NCI-H446 (cell line): Measurements from ENCODE around the gene SLC7A7.
"Not testable (repeated sequence)": the region's sequence is repeated elsewhere in the genome, so short reads cannot be mapped to it uniquely, and the experiment has no call there.

Source experiments
- DNase-seq, 2 experiments: peaks; one replicate each; lab custom pipeline; 2025; lab: John Stamatoyannopoulos, UW

The SLC7A7 gene

DNA sequence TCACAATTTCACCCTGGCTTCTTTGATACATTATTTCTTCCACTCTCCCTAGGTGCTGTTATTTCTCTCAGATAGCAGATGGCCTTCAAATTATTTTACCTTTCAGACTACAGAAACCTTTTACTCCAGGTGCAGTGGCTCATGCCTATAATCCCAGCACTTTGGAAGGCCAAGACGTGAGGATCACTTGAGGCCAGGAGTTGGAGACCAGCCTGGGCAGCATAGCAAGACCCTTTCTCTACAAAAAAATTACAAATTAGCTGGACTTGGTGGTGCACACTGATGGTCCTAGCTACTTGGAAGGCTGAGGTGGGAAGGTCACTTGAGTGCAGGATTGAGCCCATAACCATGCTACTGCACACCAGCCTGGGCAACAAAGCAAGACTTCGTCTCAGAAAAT is 23.1 kb downstream of the SLC7A7 start:
- DNase-seq: no peak

DNA sequence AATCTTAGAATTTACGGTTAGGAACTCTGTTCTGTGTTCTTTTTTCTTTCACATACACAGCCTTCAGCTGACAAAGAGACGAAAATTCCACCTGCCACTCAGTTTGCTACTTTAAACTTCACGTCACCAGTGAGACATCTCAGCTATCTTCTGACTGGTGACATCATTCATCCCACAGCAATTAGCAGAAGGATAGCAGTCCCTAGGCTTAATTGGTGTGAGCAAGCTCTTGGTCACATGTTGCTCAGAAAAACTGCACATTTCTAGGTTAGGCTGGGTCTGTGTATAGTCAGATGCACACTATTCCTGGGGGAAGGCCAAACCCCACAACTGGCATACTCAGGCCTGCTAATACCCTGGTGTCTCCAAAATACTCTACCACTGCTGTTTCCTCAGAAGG is 23.9 kb downstream of the SLC7A7 start:
- no peak for DNase-seq

DNA sequence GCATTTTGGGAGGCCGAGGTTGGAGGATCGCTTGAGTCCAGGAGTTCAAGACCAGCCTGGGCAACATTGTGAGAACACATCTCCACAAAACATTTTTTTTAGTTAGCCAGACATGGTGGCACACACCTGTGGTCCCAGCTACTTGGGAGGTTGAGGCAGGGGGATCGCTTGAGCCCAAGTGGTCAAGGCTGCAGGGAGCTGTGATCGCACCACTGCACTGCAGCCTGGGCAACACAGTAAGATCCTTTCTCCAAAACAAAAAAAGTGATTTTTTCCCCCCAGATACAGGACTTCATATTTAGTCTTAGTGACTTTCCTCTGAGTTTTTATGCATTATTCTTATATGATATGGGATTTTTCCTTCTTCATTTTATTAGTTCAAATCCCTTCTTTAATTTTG is 28.6 kb downstream of the SLC7A7 start:
- DNase-seq: no peak

DNA sequence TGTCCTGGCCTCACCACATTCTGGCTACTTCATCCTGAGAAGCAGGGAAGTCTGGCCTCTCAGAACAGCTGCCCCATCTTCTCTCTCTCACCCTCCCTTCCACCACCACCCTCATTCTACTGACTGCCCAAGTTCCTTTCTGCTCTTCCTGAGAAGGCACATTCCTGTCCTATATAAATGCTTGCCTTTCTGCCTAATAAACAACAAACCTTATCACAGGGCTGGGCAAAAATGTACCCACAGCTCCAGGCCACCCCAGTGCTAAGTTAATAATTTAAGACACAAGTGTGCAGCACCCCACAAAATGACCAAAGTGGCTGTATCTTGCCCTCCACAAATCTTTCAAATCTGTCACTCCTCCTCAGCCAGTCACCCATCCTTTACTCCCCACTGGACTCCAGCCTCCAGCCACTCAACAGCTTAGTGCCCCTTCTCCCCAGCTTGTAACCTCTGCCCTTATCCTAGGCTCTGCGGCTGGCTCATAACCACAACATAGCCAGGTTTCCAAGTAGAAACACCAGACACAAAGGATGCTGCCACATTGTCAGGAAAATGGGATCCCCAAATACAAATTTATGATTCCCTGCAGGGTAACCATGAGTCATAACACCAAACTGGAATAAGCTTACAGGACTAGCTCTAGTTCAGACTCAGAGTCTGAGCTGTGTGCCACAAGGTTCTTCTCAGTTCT is 33.8 kb downstream of the SLC7A7 start:
- no peak for DNase-seq

DNA sequence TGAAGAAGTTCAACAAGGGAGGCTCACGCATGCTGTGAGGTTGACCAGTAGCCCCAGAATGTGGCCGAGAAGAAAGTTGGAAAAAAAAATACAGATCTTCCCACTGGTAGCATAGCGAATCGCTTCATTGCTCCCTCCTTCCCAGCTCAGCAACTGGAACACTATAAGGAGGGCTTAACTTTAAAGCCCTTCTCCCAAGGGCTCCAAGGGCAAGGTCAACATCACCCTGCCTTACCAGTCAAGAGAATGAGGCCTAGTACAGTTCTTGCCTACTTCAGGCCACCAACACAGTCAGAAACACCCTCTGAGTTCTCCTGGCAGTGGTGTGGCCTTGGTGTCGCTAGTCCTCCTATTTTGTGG is 34.3 kb downstream of the SLC7A7 start:
- DNase-seq: no peak

DNA sequence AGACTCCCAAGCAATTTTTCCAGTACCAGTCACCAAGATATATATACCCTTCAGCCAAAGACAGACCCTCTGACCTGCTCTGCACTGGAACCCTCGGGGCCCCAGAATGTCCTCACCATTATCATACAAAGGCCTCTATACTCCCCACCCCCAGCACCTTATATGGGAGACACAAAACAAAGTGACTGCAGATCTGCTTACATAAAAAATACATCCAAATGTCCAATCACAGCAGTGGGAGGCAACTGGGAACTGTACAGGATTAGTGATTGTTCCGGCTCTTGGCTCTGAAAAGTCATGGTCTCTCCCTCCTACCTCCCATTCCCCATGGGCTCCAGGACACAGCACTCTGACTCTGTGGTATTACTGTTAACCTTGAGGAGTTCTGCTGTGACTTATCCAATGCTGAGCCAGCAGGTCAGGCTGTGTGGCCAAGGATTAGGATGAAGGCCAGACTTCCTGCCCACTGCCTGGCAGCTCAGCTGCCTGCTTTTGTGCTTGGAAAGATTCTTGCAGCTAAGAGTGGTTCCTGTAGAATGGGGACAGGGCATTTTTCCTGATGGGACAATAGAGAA is 35.0 kb downstream of the SLC7A7 start:
- DNase-seq: no peak

DNA sequence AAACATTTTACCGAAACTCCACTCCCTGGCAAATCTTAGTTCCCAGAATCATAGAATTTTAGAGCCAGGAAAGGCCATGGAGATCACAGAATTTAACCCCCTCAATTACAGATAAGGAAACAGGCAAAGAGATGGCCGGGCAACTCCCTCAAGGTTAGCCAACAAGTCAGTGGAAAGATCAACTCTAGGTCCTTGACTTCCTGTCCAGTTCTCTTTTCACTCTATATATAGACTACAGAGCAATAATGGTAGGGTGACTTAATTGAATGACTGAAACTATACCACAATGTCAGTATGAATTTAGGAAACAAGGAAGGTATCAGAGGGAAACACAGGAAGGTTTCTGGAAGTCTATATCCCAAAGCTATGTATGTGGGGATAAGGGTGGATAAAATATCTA is 37.2 kb downstream of the SLC7A7 start:
- no peak for DNase-seq

DNA sequence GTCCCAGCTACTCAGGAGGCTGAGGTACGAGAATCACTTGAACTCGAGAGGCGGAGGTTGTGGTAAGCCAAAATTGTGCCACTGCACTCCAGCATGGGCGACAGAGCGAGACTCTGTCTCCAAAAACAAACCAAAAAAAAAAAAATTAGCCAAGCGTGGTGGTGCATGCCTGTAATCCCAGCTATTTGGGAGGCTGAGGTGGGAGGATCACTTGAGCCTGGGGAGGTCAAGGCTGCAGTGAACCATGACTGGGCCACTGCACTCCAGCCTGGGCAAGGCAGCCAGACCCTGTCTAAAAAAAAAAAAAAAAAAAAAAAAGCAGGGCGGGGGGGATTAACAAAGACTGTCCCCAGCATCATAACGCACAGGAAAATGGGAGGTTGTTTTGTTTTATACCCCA is 38.4 kb downstream of the SLC7A7 start:
- DNase-seq: not testable (repeated sequence)

DNA sequence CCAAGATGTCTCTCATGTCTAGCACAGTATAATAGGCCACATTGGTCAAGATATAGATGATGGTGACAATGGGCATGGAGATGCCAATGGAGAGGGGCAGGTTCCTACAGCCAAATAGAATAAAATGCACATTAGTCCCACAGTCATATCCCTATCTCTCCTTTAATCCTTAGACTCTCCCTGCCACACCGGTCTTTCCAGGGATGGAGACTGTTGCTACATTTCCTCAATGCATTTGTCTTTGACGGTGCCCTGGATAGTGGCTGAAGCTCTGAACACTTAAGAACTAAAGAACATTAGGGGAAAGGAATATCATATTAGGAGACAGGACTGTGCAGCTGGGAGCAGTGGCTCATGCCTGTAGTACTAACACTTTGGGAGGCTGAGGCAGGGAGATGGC is 39.0 kb downstream of the SLC7A7 start:
- DNase-seq: no peak

DNA sequence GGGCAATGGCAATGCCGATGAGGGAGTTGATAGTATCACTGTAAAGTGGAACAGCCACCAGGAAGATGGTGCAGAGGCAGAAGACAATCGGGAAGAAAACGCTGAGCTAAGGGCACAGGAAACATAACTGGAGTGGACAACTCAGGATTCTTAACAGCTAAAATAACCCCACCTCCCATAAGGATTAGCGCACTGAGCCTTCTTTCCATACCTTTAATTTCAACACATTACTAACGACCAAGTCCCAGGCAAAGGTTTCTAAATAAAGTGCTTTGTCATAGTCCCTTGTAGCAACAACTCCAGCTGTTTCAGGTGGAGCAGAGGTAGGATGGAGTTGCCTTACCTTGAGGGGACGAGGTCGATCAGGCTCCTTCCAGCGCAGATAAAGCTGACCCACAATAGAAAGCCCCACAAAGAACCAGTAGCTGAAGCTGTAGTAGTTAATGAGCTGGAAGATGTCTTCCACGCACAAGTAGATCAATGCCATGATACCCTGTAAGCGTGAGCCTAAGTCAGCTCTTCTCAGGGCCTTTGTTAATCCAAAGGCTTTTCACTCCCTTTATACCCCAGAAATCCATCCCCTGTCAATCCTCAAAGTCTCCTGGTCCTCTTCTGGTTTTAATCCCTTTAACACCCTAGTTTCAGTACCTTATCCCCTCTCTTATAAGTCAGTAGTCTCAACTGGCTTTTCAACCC is 41.1 kb downstream of the SLC7A7 start:
- no peak for DNase-seq

DNA sequence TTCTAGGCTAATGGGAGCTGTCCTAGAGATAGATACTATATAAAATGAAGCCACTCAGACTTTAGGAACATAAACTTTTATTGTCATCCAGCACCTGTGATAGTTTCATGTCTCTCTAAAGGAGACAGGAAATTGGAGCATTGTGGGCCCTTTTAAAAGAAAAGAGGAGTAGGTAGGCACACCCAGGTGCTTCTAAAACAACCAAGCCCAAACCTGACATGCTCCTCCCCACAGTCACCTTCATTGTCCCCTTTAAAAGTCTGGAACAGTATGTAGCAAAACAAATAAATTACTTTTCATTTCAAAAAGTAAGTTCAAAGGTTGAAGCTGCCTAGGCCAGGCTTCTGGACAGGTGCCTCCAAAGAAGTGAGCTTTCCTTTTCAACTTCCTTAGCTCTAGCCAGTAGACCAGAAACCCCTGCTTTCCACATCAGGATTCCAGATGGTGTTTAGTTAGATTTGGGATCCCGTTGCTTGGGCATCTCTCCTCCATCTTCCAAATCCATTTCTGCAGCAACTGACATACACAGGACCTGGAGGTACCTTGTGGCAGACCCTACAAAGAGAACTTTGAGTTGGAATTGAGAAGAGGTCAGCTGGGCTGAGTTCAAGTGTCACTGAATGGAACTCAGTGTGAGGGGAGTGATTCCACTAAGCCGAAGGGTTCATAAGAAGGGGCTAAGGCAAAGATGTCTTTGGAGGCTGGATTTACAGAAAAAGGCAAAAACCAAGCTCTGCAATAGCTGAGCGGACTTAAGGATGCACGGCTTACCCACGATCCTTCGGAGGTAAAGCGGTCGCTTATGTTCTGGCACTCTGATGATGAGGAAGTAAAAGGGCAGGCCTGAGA is 41.8 kb downstream of the SLC7A7 start:
- no peak for DNase-seq

DNA sequence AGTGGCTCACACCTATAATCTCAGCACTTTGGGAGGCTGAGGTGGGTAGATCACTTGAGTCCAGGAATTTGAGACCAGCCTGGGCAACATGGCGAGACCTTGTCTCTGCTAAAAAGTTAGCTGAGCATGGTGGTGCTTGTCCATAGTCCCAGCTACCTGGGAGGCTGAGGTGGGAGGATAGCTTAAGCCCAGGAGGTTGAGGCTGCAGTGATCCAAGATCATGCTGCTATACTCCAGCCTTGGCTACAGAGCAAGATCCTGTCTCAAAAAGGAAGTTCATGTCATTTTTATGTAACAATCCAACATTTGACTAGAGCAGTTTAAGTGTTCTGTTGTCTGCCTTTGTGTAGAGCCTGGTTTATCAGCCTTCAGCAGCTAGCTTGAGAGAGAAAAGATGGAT is 42.5 kb downstream of the SLC7A7 start:
- no peak for DNase-seq

DNA sequence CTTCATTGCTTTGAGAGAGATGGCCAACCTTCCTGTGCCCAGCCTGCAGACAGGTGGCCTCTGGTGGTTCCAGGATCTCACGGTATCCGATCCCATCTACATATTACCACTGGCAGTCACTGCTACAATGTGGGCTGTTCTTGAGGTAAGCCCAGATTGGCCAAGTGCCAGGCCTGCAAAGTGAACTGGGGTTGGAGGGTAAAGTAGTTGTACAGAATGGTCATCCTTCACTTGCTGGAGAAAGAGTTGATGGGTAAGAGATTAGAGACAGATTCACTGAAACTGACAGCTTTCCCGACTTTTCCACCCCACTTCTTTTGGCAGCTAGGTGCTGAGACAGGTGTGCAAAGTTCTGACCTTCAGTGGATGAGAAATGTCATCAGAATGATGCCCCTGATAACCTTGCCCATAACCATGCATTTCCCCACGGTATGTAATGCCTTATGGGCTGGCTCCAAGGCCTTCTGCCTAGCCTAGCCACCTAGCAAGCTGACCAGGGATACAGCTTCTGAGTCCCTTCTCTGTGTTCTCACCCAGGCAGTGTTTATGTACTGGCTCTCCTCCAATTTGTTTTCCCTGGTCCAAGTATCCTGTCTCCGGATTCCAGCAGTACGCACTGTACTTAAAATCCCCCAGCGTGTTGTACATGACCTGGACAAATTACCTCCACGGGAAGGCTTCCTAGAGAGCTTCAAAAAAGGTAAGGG is 44.6 kb downstream of the SLC7A7 start:
- DNase-seq: no peak

DNA sequence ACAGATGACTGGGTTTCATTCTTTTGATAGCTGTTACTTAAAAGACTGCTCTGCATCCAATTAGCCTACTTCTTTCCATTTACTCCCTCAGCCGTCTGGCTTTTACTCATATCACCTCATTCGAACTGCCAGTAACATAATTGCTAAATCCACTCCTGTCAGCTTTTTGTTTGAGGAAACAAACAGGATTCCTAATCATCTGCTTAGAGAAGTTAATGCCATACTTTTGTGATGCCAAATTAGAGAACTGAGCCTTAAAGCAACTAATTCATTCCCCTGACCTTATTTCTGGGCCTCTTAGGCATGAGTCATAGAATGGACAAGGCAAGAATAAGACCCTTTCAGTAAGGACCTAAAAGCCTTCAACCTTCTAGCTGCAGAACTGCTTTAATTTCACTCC is 45.9 kb downstream of the SLC7A7 start:
- DNase-seq: no peak

DNA sequence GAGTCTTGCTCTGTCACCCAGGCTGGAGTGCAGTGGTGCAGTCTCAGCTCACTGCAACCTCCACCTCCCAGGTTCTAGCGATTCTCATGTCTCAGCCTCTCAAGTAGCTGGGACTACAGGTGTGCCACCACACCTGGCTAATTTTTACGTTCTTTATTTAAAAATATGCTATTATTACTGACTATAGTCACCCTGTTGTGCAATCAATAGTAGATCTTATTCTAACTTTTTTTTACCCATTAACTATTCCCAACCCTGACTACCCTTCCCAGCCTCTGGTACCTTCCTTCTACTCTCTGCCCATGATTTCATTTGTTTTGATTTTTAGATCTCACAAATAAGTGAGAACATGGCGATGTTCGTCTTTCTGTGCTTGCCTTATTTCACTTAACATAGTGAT is 46.3 kb downstream of the SLC7A7 start:
- no peak for DNase-seq

DNA sequence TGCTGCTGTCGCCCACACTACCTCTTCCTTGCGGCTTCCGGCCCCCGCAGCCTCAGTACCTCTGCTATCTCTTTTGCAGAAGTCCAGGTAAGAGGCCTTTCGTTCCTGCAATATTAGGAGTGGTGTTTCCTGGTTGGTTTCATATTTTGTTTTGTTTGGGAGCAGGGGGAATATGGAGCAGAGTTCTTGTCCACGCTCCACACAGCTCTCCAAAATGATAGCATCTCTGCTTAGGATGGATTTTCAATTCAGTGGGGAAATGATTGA is 48.0 kb downstream of the SLC7A7 start:
- DNase-seq: no peak

DNA sequence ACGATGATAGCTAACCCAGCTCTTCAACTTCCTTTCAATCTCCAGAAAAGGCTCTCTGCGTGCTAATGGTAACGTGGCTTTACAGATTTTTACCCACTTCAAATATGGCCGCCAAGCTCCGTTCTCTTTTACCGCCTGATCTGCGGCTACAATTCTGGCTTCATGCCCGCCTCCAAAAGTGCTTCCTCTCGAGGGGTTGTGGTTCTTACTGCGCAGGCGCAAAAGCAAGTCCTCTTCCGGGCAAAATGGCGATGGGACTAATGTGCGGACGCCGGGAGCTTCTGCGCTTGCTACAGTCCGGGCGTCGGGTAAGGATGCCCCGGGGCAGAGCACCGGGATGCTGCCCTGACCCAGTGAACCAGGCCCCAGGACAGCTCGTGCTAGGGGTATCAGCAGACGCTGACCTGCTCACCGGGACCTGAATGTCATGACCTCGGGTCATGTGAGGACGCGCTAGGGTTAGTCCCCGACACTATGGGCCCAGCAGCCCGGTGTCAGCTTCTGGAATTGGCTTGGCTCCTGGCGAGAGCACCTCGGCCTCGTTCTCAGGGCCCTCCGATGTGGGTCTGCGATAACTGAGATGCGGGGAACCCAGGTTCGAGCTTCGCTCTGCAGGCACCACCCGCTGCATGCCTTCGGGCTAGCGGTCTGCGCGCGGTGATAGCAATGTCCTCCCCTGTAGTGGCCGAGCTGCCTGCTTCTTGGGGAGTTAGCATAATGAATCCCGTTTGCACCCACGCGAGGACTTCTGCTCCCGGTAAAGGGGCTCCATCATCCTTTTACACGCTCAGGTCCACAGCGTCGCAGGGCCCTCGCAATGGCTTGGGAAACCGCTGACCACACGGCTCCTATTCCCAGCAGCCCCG is 48.5 kb downstream of the SLC7A7 start, which contains the start of gene OXA1L:
OXA1L (plus strand) TSS at position 232 of the 866 bp plus-strand sequence; CDS start at position 246, 14 bp downstream.
- DNase-seq: peak; percentile 98 to 99

DNA sequence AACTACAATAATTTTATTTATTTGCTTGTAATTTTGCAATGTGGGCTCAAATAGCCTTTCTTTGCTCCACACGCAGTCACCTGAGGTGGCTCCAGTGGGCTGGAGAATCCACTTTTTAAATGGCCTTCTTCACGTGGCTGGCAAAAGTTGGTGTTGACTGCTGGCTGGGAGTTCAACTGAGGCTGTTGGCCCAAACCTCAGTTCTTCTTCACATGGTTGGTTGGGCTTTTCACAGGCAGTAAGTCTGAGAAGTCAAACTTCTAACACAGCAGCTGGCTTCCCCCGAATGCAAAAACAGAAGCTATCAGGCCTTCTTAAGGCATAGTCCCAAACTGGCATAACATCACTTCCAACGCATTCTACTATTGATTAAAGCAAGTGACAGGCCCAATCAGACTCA is 50.9 kb downstream of the SLC7A7 start:
- DNase-seq: no peak

DNA sequence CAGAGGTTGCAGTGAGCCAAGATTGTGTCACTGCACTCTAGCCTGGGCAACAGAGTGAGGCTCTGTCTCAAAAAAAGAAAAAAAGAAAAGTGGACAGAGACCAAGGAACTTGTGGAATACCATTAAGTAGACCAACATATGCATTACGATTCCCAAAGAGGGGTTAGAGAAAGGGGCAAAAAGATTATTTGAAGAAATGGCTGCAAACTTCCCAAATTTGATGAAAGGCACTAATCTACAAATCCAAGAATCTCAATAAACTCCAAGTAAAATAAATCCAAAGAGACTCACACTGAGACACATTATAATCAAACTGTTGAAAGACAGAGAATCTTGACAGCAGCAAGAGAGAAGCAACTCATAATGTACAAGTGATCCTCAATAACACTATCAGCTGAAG is 53.5 kb downstream of the SLC7A7 start:
- DNase-seq: no peak

DNA sequence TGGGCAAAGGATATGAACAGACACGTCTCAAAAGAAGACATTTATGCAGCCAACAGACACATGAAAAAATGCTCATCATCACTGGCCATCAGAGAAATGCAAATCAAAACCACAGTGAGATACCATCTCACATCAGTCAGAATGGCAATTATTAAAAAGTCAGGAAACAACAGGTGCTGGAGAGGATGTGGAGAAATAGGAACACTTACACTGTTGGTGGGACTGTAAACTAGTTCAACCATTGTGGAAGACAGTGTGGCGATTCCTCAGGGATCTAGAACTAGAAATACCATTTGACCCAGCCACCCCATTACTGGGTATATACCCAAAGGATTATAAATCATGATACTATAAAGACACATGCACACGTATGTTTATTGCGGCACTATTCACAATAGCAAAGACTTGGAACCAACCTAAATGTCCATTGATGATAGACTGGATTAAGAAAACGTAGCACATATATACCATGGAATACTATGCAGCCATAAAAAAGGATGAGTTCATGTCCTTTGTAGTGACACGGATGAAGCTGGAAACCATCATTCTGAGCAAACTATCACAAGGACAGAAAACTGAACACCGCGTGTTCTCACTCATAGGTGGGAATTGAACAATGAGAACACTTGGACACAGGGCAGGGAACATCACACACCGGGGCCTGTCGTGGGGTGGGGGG is 57.1 kb downstream of the SLC7A7 start:
- DNase-seq: not testable (repeated sequence)

DNA sequence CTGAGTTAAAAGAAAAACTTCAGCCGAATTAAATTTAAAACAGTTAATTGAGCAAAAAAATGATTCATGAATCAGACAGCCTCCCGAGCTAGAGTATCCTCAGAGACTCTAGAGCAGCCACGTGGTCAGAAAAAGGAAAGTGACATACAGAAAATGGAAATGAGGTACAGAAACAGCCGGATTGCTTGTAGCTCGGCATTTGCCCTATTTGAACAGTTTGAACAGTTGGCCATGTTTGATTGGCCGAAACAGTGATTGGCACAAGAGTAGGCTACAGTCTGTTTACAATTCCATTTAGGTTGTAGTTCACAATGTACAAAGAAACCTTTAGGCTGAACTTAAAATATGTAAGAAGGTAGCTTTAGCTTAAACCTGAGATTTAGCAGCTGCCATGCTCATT is 61.6 kb downstream of the SLC7A7 start:
- no peak for DNase-seq
